Natural killer cell (primary cell): ENCODE results near the gene DIAPH3. TPM values are rescaled to one million over a fixed set of nuclear protein-coding genes. Genes with fewer than 3 reads are reported as not detected.

Experiments used
- ATAC-seq, 3 donors: fragments of 150-1000 bp in 2 of 3; fragments of 200-7000 bp in 1 of 3; cut with Tn5 transposase; 1 replicate in 1 of 3; 2 replicates in 2 of 3; pipeline ENCODE4 v1.10.0; 2021; ENCODE audit warnings: mild to moderate bottlenecking in 2 of 3, moderate library complexity in 2 of 3
- DNase-seq, 2 donors: peaks; one replicate each; pipeline versions ENCODE4 v3.0.0 to v3.0.0-alpha.2; 2013 to 2021; ENCODE audit warnings: mixed read lengths in 1 of 2
- H3K27ac ChIP-seq: one replicate; pipeline ENCODE4 v1.5.1; 2013; ENCODE audit warnings: mild to moderate bottlenecking, low read length
- H3K27me3 ChIP-seq: one replicate; pipeline ENCODE4 v1.6.1; 2013; ENCODE audit warnings: low read length; ENCODE audit not compliant: control insufficient read depth, insufficient read depth
- H3K36me3 ChIP-seq: one replicate; pipeline ENCODE4 v1.6.1; 2013; ENCODE audit warnings: low read length; ENCODE audit not compliant: control insufficient read depth, insufficient read depth
- H3K4me1 ChIP-seq: one replicate; pipeline ENCODE4 v1.6.1; 2013; ENCODE audit warnings: low read length; ENCODE audit not compliant: control insufficient read depth, insufficient read depth
- H3K4me3 ChIP-seq: one replicate; pipeline ENCODE4 v1.5.1; 2013; ENCODE audit warnings: low read length
- H3K9me3 ChIP-seq: one replicate; pipeline ENCODE4 v1.6.1; 2013; ENCODE audit warnings: low read length; ENCODE audit not compliant: control insufficient read depth, insufficient read depth
- H3K27ac Mint-ChIP-seq, 2 donors: one replicate each; pipeline ENCODE4 v1.8.0; 2022; ENCODE audit warnings: mild to moderate bottlenecking in 2 of 2, mixed read lengths in 2 of 2, moderate library complexity in 1 of 2
- H3K27me3 Mint-ChIP-seq, 2 donors: one replicate each; pipeline ENCODE4 v1.8.0; 2022; ENCODE audit warnings: low read depth in 2 of 2, mixed read lengths in 2 of 2
- H3K36me3 Mint-ChIP-seq: one replicate; pipeline ENCODE4 v1.8.0; 2022; ENCODE audit warnings: mixed read lengths
- H3K4me1 Mint-ChIP-seq, 2 donors: one replicate each; pipeline ENCODE4 v1.8.0; 2022; ENCODE audit warnings: mixed read lengths in 2 of 2
- H3K4me3 Mint-ChIP-seq: one replicate; pipeline ENCODE4 v1.8.0; 2022; ENCODE audit warnings: mild to moderate bottlenecking, moderate library complexity, mixed read lengths
- H3K9me3 Mint-ChIP-seq, 2 donors: one replicate each; pipeline ENCODE4 v1.8.0; 2022; ENCODE audit warnings: mixed read lengths in 2 of 2
- CTCF ChIP-seq: fragments of 200-600 bp; IDR thresholded peaks from one replicate; pipeline ENCODE4 v1.8.0; 2022; ENCODE audit warnings: antibody characterized with exemption
- WGBS: methylation state at CpG from one replicate; pipeline ENCODE4 v1.1.7; 2013; ENCODE audit warnings: missing lambda C conversion rate; ENCODE audit not compliant: insufficient coverage; 5-methylcytosine and 5-hydroxymethylcytosine counted together
- intact Hi-C: fragments of 100-400 bp; cut with micrococcal nuclease; formaldehyde crosslinking; loops from one replicate; pipeline ENCODE4 v1.14.2; 2022
- total RNA-seq, 4 donors: library from RNA; stranded (reverse); fragments of 120-200 nt in 1 of 4; gene quantifications; one replicate each; pipeline versions ENCODE4 v1.2.3 to v1.2.4, GENCODE V29; 2013 to 2022

Gene DIAPH3
- total RNA-seq, 3 donors from 2014 or later (not counting 1 experiment from before 2014, with no cell fraction given) = 0.54 to 1.0 (median 0.98) TPM

- Mint-ChIP-seq H3K27me3 (no peaks in the 10 kb centered on the region), H3K4me3 (no peak overlapping the region), H3K9me3 (no peaks in the 10 kb centered on the region), H3K27ac (no peak overlapping the region), H3K4me1 (no peaks in the 10 kb centered on the region), H3K36me3 (no peaks in the 10 kb centered on the region)
- Histone ChIP-seq H3K36me3 (no peaks in the 10 kb centered on the region), H3K27me3 (no peaks in the 10 kb centered on the region), H3K4me3 (no peak overlapping the region), H3K9me3 (no peaks in the 10 kb centered on the region), H3K4me1 (no peaks in the 10 kb centered on the region), H3K27ac (no peak overlapping the region)
- WGBS = 100% methylated on average over 1 of the region's 1 CpG
- intact Hi-C loops = no loop called here
- DNase-seq (no peak), ATAC-seq (no peak)
- no peak for TF ChIP-seq CTCF
These were observed 82.9 kb downstream of the DIAPH3 start for GRCh38 chr13:60080850-60081249.

GRCh38 chr13:60078226-60078625 lies 85.5 kb downstream of the DIAPH3 start:
- H3K27me3 Mint-ChIP-seq = no peaks in the 10 kb centered on the region
- H3K27ac ChIP-seq = no peak overlapping the region
- no peaks in the 10 kb centered on the region for H3K27me3 ChIP-seq
- H3K36me3 Mint-ChIP-seq = no peaks in the 10 kb centered on the region
- DNase-seq (no peak), ATAC-seq (no peak)
- TF ChIP-seq CTCF = no peak
- H3K4me1 Mint-ChIP-seq = no peaks in the 10 kb centered on the region
- no peaks in the 10 kb centered on the region for H3K4me1 ChIP-seq
- H3K27ac Mint-ChIP-seq = no peak overlapping the region
- no peaks in the 10 kb centered on the region for H3K9me3 Mint-ChIP-seq
- 90% methylated on average over 1 of the region's 1 CpG for whole genome bisulfite sequencing
- no peak overlapping the region for H3K4me3 ChIP-seq
- intact Hi-C loops = no loop called here
- no peaks in the 10 kb centered on the region for H3K36me3 ChIP-seq
- no peak overlapping the region for H3K4me3 Mint-ChIP-seq
- no peaks in the 10 kb centered on the region for H3K9me3 ChIP-seq

- Mint-ChIP-seq H3K27ac (no peak overlapping the region), H3K27me3 (no peaks in the 10 kb centered on the region), H3K4me3 (no peak overlapping the region), H3K9me3 (peaks cover 0 to 4% of the 10 kb centered on the region in 2 donors), H3K36me3 (no peaks in the 10 kb centered on the region), H3K4me1 (no peaks in the 10 kb centered on the region)
- Histone ChIP-seq H3K9me3 (no peaks in the 10 kb centered on the region), H3K4me3 (no peak overlapping the region), H3K27me3 (no peaks in the 10 kb centered on the region), H3K4me1 (no peaks in the 10 kb centered on the region), H3K27ac (no peak overlapping the region), H3K36me3 (no peaks in the 10 kb centered on the region)
- ATAC-seq = no peak
- DNase-seq = no peak
- no peak for TF ChIP-seq CTCF
- 93% methylated on average over 2 of the region's 2 CpGs for WGBS
- intact Hi-C loops = no loop called here
These were observed 87.9 kb downstream of the DIAPH3 start for GRCh38 chr13:60075850-60076249.

GRCh38 chr13:60074397-60074796 lies 89.3 kb downstream of the DIAPH3 start:
- no peak overlapping the region for H3K4me3 Mint-ChIP-seq
- Histone ChIP-seq H3K36me3 (no peaks in the 10 kb centered on the region), H3K4me3 (no peak overlapping the region), H3K27ac (no peak overlapping the region), H3K4me1 (no peaks in the 10 kb centered on the region), H3K9me3 (no peaks in the 10 kb centered on the region), H3K27me3 (no peaks in the 10 kb centered on the region)
- no peaks in the 10 kb centered on the region for H3K4me1 Mint-ChIP-seq
- H3K36me3 Mint-ChIP-seq = no peaks in the 10 kb centered on the region
- H3K9me3 Mint-ChIP-seq = peaks cover 0 to 6% of the 10 kb centered on the region in 2 donors
- H3K27ac Mint-ChIP-seq = no peak overlapping the region
- no peak for TF ChIP-seq CTCF
- no peaks in the 10 kb centered on the region for H3K27me3 Mint-ChIP-seq
- intact Hi-C loops = no loop called here
- 40% methylated on average over 1 of the region's 2 CpGs for WGBS
- ATAC-seq (no peak), DNase-seq (no peak)
